Breast epithelium (tissue), 3 donors: ENCODE data around the gene EAF1.

Source experiments
- POLR2A ChIP-seq: fragments of 450-650 bp; IDR thresholded peaks from one replicate; pipeline ENCODE4 v1.6.1; 2016; ENCODE audit warnings: antibody characterized with exemption, mild to moderate bottlenecking, moderate library complexity
- TF ChIP-seq, protein P1 (sequence below), 3 donors: fragments of 450-650 bp; IDR thresholded peaks; one replicate each; pipeline ENCODE4 v1.5.1; 2016 to 2017; ENCODE audit warnings: antibody characterized with exemption in 3 of 3, mild to moderate bottlenecking in 3 of 3, moderate library complexity in 3 of 3

DNA sequence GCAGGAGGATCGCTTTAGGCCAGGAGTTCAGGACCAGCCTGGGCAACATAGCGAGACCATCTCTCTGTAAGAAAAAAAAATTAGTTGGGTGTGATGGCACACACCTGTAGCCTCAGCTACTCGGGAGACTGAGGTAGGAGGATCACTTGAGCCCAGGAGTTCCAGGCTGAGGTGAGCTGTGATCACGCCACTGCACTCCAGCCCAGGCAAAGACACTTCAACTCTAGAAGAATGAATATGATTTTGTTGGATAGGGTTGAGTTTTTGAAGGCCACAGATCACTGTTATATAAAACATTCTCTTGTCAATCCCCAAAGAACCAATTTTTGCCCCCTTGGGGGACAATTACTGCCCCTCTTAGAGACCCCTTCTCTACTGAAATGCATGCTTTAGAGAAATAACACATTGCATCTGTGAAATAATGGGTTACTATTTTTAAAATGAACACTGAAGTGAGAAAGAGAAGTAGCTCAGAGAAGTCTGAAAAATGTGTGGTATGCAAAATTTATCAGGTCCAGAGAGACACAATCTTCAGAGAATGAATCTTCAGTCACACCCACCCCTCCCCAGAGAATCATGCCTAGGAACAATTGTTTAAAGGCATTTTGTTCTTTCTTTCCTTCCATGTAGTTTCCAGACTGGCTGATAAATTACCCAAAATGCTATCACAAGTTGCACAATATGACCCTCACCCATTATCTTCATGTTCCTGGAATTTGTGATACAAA is 42.7 kb upstream of the EAF1 start:
- TF ChIP-seq POLR2A, result no peak
- TF ChIP-seq, protein P1, sequence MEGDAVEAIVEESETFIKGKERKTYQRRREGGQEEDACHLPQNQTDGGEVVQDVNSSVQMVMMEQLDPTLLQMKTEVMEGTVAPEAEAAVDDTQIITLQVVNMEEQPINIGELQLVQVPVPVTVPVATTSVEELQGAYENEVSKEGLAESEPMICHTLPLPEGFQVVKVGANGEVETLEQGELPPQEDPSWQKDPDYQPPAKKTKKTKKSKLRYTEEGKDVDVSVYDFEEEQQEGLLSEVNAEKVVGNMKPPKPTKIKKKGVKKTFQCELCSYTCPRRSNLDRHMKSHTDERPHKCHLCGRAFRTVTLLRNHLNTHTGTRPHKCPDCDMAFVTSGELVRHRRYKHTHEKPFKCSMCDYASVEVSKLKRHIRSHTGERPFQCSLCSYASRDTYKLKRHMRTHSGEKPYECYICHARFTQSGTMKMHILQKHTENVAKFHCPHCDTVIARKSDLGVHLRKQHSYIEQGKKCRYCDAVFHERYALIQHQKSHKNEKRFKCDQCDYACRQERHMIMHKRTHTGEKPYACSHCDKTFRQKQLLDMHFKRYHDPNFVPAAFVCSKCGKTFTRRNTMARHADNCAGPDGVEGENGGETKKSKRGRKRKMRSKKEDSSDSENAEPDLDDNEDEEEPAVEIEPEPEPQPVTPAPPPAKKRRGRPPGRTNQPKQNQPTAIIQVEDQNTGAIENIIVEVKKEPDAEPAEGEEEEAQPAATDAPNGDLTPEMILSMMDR (IDR thresholded peaks at IDR 0.05), result no peak
